Testis (tissue), 2 donors: ENCODE results near the gene ALDOB.

Source experiments
- POLR2A ChIP-seq: fragments of 450-650 bp; IDR thresholded peaks from one replicate; pipeline ENCODE4 v1.6.1; 2017; ENCODE audit warnings: antibody characterized with exemption, mild to moderate bottlenecking, moderate library complexity
- TF ChIP-seq, protein P1 (sequence below), 3 experiments: fragments of 450-650 bp in 2 of 3; fragments of 200-600 bp in 1 of 3; sonication (generic) in 1 of 3; IDR thresholded peaks; one replicate each; pipeline ENCODE4 v1.5.1; 2016 to 2019; ENCODE audit warnings: antibody characterized with exemption in 3 of 3, mild to moderate bottlenecking in 2 of 3, moderate library complexity in 1 of 3

DNA sequence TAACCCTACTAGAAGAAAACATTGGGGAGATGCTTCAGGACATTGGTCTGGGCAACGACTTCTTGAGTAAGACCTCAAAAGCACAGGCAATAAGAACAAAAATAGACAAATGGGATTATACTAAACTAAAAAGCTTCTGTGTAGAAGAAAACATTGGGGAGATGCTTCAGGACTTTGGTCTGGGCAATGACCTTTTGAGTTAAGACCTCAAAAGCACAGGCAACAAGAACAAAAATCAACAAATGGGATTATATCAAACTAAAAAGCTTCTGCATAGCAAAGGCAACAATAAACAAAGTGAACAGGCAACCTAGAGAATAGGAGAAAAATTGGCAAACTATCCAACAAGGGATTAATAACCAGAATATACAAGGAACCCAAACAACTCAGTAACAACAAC, 40.9 kb downstream of the ALDOB start:
- TF ChIP-seq, protein P1, sequence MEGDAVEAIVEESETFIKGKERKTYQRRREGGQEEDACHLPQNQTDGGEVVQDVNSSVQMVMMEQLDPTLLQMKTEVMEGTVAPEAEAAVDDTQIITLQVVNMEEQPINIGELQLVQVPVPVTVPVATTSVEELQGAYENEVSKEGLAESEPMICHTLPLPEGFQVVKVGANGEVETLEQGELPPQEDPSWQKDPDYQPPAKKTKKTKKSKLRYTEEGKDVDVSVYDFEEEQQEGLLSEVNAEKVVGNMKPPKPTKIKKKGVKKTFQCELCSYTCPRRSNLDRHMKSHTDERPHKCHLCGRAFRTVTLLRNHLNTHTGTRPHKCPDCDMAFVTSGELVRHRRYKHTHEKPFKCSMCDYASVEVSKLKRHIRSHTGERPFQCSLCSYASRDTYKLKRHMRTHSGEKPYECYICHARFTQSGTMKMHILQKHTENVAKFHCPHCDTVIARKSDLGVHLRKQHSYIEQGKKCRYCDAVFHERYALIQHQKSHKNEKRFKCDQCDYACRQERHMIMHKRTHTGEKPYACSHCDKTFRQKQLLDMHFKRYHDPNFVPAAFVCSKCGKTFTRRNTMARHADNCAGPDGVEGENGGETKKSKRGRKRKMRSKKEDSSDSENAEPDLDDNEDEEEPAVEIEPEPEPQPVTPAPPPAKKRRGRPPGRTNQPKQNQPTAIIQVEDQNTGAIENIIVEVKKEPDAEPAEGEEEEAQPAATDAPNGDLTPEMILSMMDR (IDR thresholded peaks at IDR 0.05) = no peak
- no peak for TF ChIP-seq POLR2A
